ENCODE results near the gene LNX2.
"Not testable (repeated sequence)": the region's sequence is repeated elsewhere in the genome, so short reads cannot be mapped to it uniquely, and the experiment has no call there.

The LNX2 gene

GRCh38 chr13:27638001-27638400 is 17.7 kb upstream of the LNX2 start:
- DNase-seq = peak in 1 of 56 donors; percentile 1

GRCh38 chr13:27637289-27637626 is 16.9 kb upstream of the LNX2 start:
- no peak for DNase-seq

- no peak for DNase-seq
Measured at GRCh38 chr13:27636589-27637288, 16.4 kb upstream of the LNX2 start.

- no peak for DNase-seq
Measured at GRCh38 chr13:27635266-27635665, 14.9 kb upstream of the LNX2 start.

GRCh38 chr13:27634791-27635190 is 14.5 kb upstream of the LNX2 start:
- no peak for DNase-seq

- no peak for DNase-seq
Measured at GRCh38 chr13:27634231-27634630, 13.9 kb upstream of the LNX2 start.

GRCh38 chr13:27632648-27633047 is 12.3 kb upstream of the LNX2 start:
- no peak for DNase-seq

- DNase-seq = no peak
Measured at GRCh38 chr13:27632214-27632613, 11.9 kb upstream of the LNX2 start.

- DNase-seq = no peak
Measured at GRCh38 chr13:27631665-27632064, 11.3 kb upstream of the LNX2 start.

- no peak for DNase-seq
Measured at GRCh38 chr13:27631156-27631555, 10.8 kb upstream of the LNX2 start.

GRCh38 chr13:27628766-27629165 is 8.4 kb upstream of the LNX2 start:
- not testable (repeated sequence) for DNase-seq

- DNase-seq = no peak
Measured at GRCh38 chr13:27628081-27628480, 7.8 kb upstream of the LNX2 start.

GRCh38 chr13:27627380-27627779 is 7.1 kb upstream of the LNX2 start:
- DNase-seq = no peak

GRCh38 chr13:27625839-27626238 is 5.5 kb upstream of the LNX2 start:
- DNase-seq = no peak

- no peak for DNase-seq
Measured at GRCh38 chr13:27624071-27624470, 3.7 kb upstream of the LNX2 start.

GRCh38 chr13:27622881-27623280 is 2.6 kb upstream of the LNX2 start:
- no peak for DNase-seq

- peak in 4 of 56 donors; percentile 13 to 52 (median 38) for DNase-seq
Measured at GRCh38 chr13:27622102-27622820, 1.9 kb upstream of the LNX2 start.

- peak in 54 of 56 donors; percentile 29 to 85 (median 64) for DNase-seq
Measured at GRCh38 chr13:27621366-27622101, 1.2 kb upstream of the LNX2 start, which contains the start of gene POLR1D. POLR1D (plus strand) TSS chr13:27621892; CDS start chr13:27621984, 92 bp downstream.

GRCh38 chr13:27621116-27621365 is 712 bp upstream of the LNX2 start:
- peak in 4 of 56 donors; percentile 48 to 74 (median 61) for DNase-seq

GRCh38 chr13:27619728-27620376 is 477 bp downstream of the LNX2 start:
- DNase-seq = peak in 26 of 56 donors; percentile 10 to 68 (median 49)

- DNase-seq = no peak
Measured at GRCh38 chr13:27619093-27619727, 1.1 kb downstream of the LNX2 start.

All from nucleus accumbens (tissue), 56 donors.